Left lung (tissue), 10 donors: ENCODE results near the gene KRTAP10-9. TPM values are rescaled to one million over a fixed set of nuclear protein-coding genes. Genes with fewer than 3 reads are reported as not detected.
"Not testable (repeated sequence)": the region's sequence is repeated elsewhere in the genome, so short reads cannot be mapped to it uniquely, and the experiment has no call there.

Source experiments
- ATAC-seq: fragments of 200-7000 bp; cut with Tn5 transposase; one replicate; pipeline ENCODE4 v1.9.1; 2020; ENCODE audit warnings: moderate library complexity
- DNase-seq, 4 donors: peaks; one replicate each; pipeline ENCODE4 v3.0.0-alpha.2; 2013 to 2020
- H3K27ac ChIP-seq, 2 donors: fragments of 200-600 bp; sonication (generic) in 1 of 2; one replicate each; pipeline versions ENCODE4 v1.5.0 to v1.8.0; 2020 to 2021
- H3K27me3 ChIP-seq, 2 donors: fragments of 200-600 bp; sonication (generic) in 1 of 2; one replicate each; pipeline versions ENCODE4 v1.5.0 to v1.8.0; 2020 to 2021
- H3K36me3 ChIP-seq, 2 donors: fragments of 200-600 bp; sonication (generic) in 1 of 2; one replicate each; pipeline versions ENCODE4 v1.5.0 to v1.8.0; 2020 to 2021
- H3K4me1 ChIP-seq, 2 donors: fragments of 200-600 bp; one replicate each; pipeline ENCODE4 v1.8.0; 2021
- H3K4me3 ChIP-seq, 2 donors: fragments of 200-600 bp; sonication (generic) in 1 of 2; one replicate each; pipeline versions ENCODE4 v1.5.0 to v1.8.0; 2020 to 2021; ENCODE audit warnings: mild to moderate bottlenecking in 1 of 2
- H3K9me3 ChIP-seq, 2 donors: fragments of 200-600 bp; sonication (generic) in 1 of 2; one replicate each; pipeline versions ENCODE4 v1.5.0 to v1.8.0; 2020 to 2021
- intact Hi-C, 2 donors: fragments of 100-400 bp; cut with DNase I; formaldehyde crosslinking; loops; one replicate each; pipeline versions ENCODE4 v1.11.2 to v1.14.2; 2022
- polyA plus RNA-seq, 6 donors: library from polyadenylated mRNA; unstranded; fragments of 120-200 nt; gene quantifications; one replicate each; pipeline ENCODE4 v1.2.1, GENCODE V29; 2013; ENCODE audit not compliant: insufficient read length in 6 of 6
- total RNA-seq, 2 donors: library from RNA; stranded (reverse); fragmentation: NEBNext Ultra II Directional; extraction: Animal tissue kit (Norgen Biotek cat#: 25700); gene quantifications; one replicate each; pipeline ENCODE4 v1.2.1, GENCODE V29; 2021
- TF ChIP-seq, protein P1 (sequence below), 2 donors: fragments of 200-600 bp; sonication (generic) in 1 of 2; IDR thresholded peaks; one replicate each; pipeline versions ENCODE4 v1.5.0 to v1.8.0; 2021; ENCODE audit warnings: antibody characterized with exemption in 2 of 2
- donor health status: DM: no; HTN: yes; CAD: no.
- donor health status: DM: no; HTN: no; CAD: no.

KRTAP10-9 gene
- total and polyA plus RNA-seq, 8 donors = not detected

DNA sequence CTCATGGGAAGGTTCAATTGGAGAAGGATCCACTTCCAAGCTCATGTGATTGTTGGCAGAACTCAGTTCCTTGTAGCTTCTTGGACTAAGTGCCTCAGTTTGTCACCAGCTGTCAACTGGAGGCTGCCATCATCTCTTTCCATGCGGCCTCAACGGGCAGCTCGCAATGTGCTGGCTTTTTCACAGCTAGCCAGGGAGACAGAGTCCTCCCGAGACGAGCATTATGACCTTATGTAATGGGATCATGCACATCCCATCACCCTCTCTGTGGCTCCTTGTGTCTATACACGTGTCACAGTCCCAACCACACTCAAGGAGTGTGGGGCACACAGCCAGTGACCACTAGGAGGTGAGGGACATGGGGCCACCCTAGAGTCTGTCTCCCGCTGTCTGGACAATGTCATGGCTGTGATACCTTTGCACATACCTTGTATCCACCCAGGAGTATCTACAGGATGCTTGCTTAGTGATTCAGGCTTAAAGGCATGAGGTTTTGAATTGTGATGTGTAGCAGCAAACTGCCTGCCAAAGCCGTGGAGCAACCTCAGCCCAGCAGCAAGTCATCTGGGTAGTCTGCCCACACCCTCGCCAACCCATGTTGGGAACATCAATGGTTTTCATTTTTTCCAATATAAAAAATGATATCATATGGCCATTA, 30.7 kb upstream of the KRTAP10-9 start:
- DNase-seq = no peak
- intact Hi-C loops = no loop called here
- no peak for ATAC-seq
- peaks cover 0 to 39% of the 10 kb centered on the region in 2 donors for H3K27me3 ChIP-seq
- H3K9me3 ChIP-seq = no peaks in the 10 kb centered on the region
- no peaks in the 10 kb centered on the region for H3K36me3 ChIP-seq
- H3K4me3 ChIP-seq = no peak overlapping the region
- TF ChIP-seq, protein P1, sequence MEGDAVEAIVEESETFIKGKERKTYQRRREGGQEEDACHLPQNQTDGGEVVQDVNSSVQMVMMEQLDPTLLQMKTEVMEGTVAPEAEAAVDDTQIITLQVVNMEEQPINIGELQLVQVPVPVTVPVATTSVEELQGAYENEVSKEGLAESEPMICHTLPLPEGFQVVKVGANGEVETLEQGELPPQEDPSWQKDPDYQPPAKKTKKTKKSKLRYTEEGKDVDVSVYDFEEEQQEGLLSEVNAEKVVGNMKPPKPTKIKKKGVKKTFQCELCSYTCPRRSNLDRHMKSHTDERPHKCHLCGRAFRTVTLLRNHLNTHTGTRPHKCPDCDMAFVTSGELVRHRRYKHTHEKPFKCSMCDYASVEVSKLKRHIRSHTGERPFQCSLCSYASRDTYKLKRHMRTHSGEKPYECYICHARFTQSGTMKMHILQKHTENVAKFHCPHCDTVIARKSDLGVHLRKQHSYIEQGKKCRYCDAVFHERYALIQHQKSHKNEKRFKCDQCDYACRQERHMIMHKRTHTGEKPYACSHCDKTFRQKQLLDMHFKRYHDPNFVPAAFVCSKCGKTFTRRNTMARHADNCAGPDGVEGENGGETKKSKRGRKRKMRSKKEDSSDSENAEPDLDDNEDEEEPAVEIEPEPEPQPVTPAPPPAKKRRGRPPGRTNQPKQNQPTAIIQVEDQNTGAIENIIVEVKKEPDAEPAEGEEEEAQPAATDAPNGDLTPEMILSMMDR (IDR thresholded peaks at IDR 0.05) = no peak
- H3K27ac ChIP-seq = no peak overlapping the region
- H3K4me1 ChIP-seq = no peaks in the 10 kb centered on the region

DNA sequence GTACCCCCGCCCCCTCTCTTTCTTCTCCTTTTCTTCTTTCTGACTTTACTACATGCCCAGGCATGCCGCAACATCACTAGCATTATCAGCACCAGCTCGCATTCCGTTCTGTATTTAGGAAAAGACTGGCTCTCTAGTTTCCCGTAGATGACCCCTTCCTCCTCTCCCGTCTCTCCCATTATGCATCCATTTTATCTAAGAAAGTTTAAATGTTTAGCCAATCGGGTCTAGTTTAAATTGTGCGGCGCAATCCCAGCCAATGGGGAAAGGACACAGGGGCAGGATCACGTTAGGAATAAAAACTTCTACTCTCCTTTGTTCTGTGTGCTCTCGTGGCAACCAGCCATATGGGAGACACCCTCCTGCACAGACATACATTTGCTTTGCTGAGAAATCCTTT, 28.8 kb upstream of the KRTAP10-9 start:
- Histone ChIP-seq H3K4me1 (no peaks in the 10 kb centered on the region), H3K27me3 (peaks cover 0 to 42% of the 10 kb centered on the region in 2 donors), H3K36me3 (no peaks in the 10 kb centered on the region), H3K27ac (no peak overlapping the region), H3K4me3 (no peak overlapping the region), H3K9me3 (no peaks in the 10 kb centered on the region)
- intact Hi-C loops = no loop called here
- no peak for DNase-seq
- no peak for ATAC-seq
- TF ChIP-seq, protein P1 (IDR thresholded peaks at IDR 0.05) = no peak

DNA sequence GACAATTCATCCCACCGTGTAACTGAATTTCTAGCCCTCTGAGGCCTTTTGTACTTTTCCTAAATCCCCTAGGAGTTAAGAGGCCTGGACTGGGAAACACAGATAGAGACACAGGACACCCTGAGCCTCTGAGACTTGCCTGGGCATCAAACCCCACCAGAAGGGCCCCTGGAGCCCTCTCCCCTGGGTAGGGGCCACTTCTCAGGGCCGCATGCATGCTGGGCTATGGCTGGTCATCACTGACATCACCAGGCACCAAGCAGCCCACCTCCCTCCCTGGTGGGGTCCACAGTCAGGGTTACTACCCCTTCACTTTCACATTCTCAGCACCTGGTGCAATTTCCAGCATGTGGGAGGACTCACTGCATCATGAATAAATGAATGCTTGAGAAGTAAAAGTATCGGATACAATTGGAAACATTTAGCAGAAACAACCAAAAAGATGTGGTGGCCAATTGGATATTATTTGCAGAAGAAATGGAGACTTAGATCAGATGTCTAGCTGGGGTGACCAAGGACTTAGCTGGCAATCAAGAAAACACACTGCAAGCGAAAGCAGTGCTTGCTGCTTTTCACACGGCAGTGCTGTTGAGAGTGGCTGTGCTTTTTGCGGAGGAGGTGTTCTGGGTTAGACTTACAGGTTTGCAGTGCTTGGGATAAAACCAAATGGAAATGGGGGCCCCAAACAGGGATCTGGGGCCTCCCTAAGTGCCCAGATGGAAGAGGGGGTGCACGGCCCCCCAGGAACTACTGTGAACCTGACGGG, 27.4 kb upstream of the KRTAP10-9 start:
- Histone ChIP-seq H3K4me3 (no peak overlapping the region), H3K27ac (no peak overlapping the region), H3K36me3 (no peaks in the 10 kb centered on the region), H3K27me3 (peaks cover 0 to 46% of the 10 kb centered on the region in 2 donors), H3K4me1 (no peaks in the 10 kb centered on the region), H3K9me3 (no peaks in the 10 kb centered on the region)
- ATAC-seq = no peak
- DNase-seq = no peak
- TF ChIP-seq, protein P1 (IDR thresholded peaks at IDR 0.05) = no peak
- intact Hi-C loops = no loop called here

DNA sequence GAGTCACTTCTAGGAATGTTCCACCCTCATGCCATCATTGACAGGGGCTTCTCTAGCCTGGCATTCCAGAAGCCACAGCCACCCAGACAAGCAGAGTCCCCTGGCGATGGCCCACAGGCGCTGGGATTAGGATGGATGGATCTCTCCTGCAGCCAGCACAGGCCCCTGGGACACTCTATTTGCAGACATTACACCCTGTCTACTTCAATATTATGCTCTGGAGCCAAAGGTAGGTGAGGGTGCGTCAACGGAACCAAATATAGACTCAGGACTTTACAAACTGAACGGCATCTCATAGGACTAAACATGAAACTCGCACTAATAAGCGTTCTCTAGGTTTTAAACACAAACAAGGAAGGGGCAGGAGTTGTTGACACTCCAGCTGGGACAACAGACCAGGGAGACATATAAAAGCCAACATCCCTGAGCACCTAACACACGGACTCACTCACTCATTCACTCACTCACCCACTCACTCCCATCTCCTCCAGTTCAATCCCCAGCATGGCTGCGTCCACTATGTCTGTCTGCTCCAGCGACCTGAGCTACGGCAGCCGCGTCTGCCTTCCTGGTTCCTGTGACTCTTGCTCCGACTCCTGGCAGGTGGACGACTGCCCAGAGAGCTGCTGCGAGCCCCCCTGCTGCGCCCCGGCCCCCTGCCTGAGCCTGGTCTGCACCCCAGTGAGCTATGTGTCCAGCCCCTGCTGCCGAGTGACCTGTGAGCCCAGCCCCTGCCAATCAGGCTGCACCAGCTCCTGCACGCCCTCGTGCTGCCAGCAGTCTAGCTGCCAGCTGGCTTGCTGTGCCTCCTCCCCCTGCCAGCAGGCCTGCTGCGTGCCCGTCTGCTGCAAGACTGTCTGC, 26.5 kb upstream of the KRTAP10-9 start, which contains the start of gene KRTAP10-7:
KRTAP10-7 (plus strand) TSS at position 480 of the 861 bp plus-strand sequence; CDS start at position 505, 25 bp downstream.
- H3K4me1 ChIP-seq, H3K9me3 ChIP-seq, H3K36me3 ChIP-seq, H3K4me3 ChIP-seq, ATAC-seq, DNase-seq, H3K27ac ChIP-seq, intact Hi-C loops: not testable (repeated sequence)
- H3K27me3 ChIP-seq = peaks cover 0 to 46% of the 10 kb centered on the region in 2 donors

DNA sequence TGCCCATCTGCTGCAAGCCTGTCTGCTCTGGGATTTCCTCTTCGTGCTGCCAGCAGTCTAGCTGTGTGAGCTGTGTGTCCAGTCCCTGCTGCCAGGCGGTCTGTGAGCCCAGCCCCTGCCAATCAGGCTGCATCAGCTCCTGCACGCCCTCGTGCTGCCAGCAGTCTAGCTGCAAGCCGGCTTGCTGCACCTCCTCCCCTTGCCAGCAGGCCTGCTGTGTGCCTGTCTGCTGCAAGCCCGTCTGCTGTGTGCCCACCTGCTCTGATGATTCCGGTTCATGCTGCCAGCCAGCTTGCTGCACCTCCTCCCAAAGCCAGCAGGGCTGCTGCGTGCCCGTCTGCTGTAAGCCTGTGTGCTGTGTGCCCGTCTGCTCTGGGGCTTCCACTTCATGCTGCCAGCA, 25.8 kb upstream of the KRTAP10-9 start:
- H3K27ac ChIP-seq, H3K4me1 ChIP-seq, DNase-seq, H3K9me3 ChIP-seq, H3K36me3 ChIP-seq, ATAC-seq, intact Hi-C loops, H3K4me3 ChIP-seq: not testable (repeated sequence)
- H3K27me3 ChIP-seq = peaks cover 0 to 46% of the 10 kb centered on the region in 2 donors
